ENCODE data around the gene PDE6G. TPM values are rescaled to one million over a fixed set of nuclear protein-coding genes. Genes with fewer than 3 reads are reported as not detected.

Gene PDE6G
- total RNA-seq, 4 donors from 2014 or later: 0.30 to 8.9 (median 1.1) TPM; not detected in 1

- intact Hi-C loops (cut with DNase I; ENCODE audit: low total_unique reads): no loop called here
- 40 to 65% methylated on average over 13 to 23 of the region's 27 CpGs for WGBS, 2 donors
- no peak for DNase-seq (ENCODE audit: low spot score in 2 of 2)
- H3K4me3 ChIP-seq (ENCODE audit: low read depth, poor library complexity, severe bottlenecking): no peak overlapping the region
- no peak for TF ChIP-seq POLR2A (IDR thresholded peaks at IDR 0.05)
These were observed 3.2 kb downstream of the PDE6G start for GRCh38 chr17:81652906-81653771.

GRCh38 chr17:81651692-81652091 lies 4.7 kb downstream of the PDE6G start:
- no peak overlapping the region for H3K4me3 ChIP-seq (ENCODE audit: low read depth, poor library complexity, severe bottlenecking)
- TF ChIP-seq POLR2A (IDR thresholded peaks at IDR 0.05): no peak
- no peak for TF ChIP-seq CTCF (IDR thresholded peaks at IDR 0.05)
- DNase-seq (ENCODE audit: low spot score in 2 of 2): no peak
- intact Hi-C loops (cut with DNase I; ENCODE audit: low total_unique reads): no loop called here
- WGBS, 2 donors: 80 to 86% methylated on average over 7 to 10 of the region's 10 CpGs

GRCh38 chr17:81650951-81651350 lies 5.4 kb downstream of the PDE6G start:
- no peak for DNase-seq (ENCODE audit: low spot score in 2 of 2)
- TF ChIP-seq CTCF (IDR thresholded peaks at IDR 0.05) (no peak), POLR2A (IDR thresholded peaks at IDR 0.05) (no peak)
- H3K4me3 ChIP-seq (ENCODE audit: low read depth, poor library complexity, severe bottlenecking): no peak overlapping the region
- WGBS, 2 donors: 75 to 83% methylated on average over 9 of the region's 9 CpGs
- intact Hi-C loops (cut with DNase I; ENCODE audit: low total_unique reads): no loop called here

GRCh38 chr17:81648707-81649085 lies 7.6 kb downstream of the PDE6G start:
- intact Hi-C loops (cut with DNase I; ENCODE audit: low total_unique reads): no loop called here
- WGBS, 2 donors: 55 to 70% methylated on average over 14 of the region's 14 CpGs
- DNase-seq (ENCODE audit: low spot score in 2 of 2): no peak
- no peak overlapping the region for H3K4me3 ChIP-seq (ENCODE audit: low read depth, poor library complexity, severe bottlenecking)
- TF ChIP-seq POLR2A (IDR thresholded peaks at IDR 0.05) (no peak), CTCF (IDR thresholded peaks at IDR 0.05) (no peak)

- 10 to 27% methylated on average over 4 to 15 of the region's 78 CpGs for WGBS, 2 donors
- intact Hi-C loops (cut with DNase I; ENCODE audit: low total_unique reads): no loop called here
- TF ChIP-seq POLR2A (IDR thresholded peaks at IDR 0.05): no peak
- TF ChIP-seq CTCF (IDR thresholded peaks at IDR 0.05): no peak
- no peak overlapping the region for H3K4me3 ChIP-seq (ENCODE audit: low read depth, poor library complexity, severe bottlenecking)
- no peak for DNase-seq (ENCODE audit: low spot score in 2 of 2)
These were observed 8.2 kb downstream of the PDE6G start for GRCh38 chr17:81648013-81648706.

- DNase-seq (ENCODE audit: low spot score in 2 of 2): no peak
- WGBS, 2 donors: 47 to 49% methylated on average over 14 to 15 of the region's 21 CpGs
- intact Hi-C loops (cut with DNase I; ENCODE audit: low total_unique reads): no loop called here
- no peak overlapping the region for H3K4me3 ChIP-seq (ENCODE audit: low read depth, poor library complexity, severe bottlenecking)
- TF ChIP-seq CTCF (IDR thresholded peaks at IDR 0.05) (no peak), POLR2A (IDR thresholded peaks at IDR 0.05) (no peak)
These were observed 8.7 kb downstream of the PDE6G start for GRCh38 chr17:81647640-81648012.

Data from lower leg skin (tissue), 4 donors.